Measurements from ENCODE around the gene CHRDL2. TPM values are rescaled to one million over a fixed set of nuclear protein-coding genes. Genes with fewer than 3 reads are reported as not detected.

CHRDL2 gene
- total RNA-seq, 1 donor from 2014 or later = not detected

- no peak for DNase-seq (ENCODE audit: low read depth)
- H3K4me3 ChIP-seq (ENCODE audit: low read depth, low read length) = no peak overlapping the region
- TF ChIP-seq CTCF (IDR thresholded peaks at IDR 0.05; ENCODE audit: insufficient read depth, low read length, poor library complexity, severe bottlenecking) = no peak
- H3K27me3 ChIP-seq (ENCODE audit: control insufficient read depth, insufficient read depth, low read length) = no peaks in the 10 kb centered on the region
- no peaks in the 10 kb centered on the region for H3K36me3 ChIP-seq (ENCODE audit: control insufficient read depth, insufficient read depth, low read length)
Measured at GRCh38 chr11:74680035-74680671, 51.1 kb downstream of the CHRDL2 start.

DNA sequence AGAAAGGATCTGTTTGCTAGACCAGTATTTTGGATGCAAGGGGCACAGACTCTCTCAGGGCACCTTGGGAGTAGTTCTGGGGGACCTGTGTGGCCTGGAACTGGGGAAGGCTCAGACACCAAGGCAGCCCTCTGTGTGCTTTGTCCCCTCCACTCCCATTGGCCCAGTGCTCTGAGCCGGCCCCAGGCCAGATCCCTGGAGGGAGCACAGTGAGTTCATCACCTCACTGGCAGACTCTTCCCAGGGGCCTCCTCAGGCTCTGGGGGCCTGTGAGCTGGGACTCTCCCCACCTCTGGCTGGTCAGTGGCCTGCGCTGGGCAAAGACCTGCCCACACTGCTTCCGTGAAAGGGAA lies 51.7 kb downstream of the CHRDL2 start:
- no peaks in the 10 kb centered on the region for H3K27me3 ChIP-seq (ENCODE audit: control insufficient read depth, insufficient read depth, low read length)
- DNase-seq (ENCODE audit: low read depth) = no peak
- no peak for TF ChIP-seq CTCF (IDR thresholded peaks at IDR 0.05; ENCODE audit: insufficient read depth, low read length, poor library complexity, severe bottlenecking)
- no peak overlapping the region for H3K4me3 ChIP-seq (ENCODE audit: low read depth, low read length)
- H3K36me3 ChIP-seq (ENCODE audit: control insufficient read depth, insufficient read depth, low read length) = no peaks in the 10 kb centered on the region

DNA sequence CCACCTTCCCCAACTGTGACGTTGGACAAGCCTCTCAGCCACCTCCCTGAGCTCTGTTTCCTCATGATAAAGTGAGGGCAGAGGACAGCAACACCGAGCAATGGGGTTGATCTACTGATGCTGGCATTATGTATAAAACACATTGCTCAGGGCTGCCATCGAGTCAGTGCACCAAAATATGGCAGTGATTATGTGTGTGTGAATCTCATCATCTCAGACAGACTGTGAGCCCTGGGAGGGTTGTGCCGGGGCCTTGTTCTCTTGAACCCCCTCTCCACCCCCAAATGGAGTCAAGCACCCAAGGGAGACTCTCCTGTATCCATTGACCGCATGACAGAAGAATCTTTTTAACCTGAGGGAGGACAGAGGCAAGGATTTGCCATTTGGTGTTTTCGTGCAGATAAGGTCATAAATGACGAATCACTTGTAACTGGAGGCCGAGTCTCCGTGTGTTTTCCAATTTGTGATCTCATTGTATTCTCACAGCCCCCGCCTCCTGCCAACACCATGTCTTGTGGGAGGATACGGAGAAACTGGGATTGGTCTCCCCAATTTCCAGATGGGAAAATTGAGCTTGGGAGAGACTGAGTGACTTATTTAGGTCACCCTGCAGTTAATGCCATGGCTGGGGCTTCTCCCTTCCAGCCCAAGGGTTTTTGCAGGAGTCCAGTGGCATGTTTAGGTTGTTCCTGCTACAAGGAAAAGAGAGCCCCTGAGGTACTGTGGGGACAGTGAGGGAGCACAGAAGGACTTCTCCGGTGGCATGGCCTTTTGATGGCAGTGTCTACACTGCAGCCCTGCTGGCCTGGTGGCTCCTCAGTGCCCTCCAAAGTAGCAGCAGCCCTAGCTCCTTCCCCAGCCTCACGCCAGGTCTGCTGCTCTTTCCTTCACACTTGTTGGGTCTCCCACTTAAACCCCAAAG lies 52.4 kb downstream of the CHRDL2 start:
- no peak for DNase-seq (ENCODE audit: low read depth)
- TF ChIP-seq CTCF (IDR thresholded peaks at IDR 0.05; ENCODE audit: insufficient read depth, low read length, poor library complexity, severe bottlenecking) = no peak
- H3K36me3 ChIP-seq (ENCODE audit: control insufficient read depth, insufficient read depth, low read length) = no peaks in the 10 kb centered on the region
- no peaks in the 10 kb centered on the region for H3K27me3 ChIP-seq (ENCODE audit: control insufficient read depth, insufficient read depth, low read length)
- no peak overlapping the region for H3K4me3 ChIP-seq (ENCODE audit: low read depth, low read length)

GRCh38 chr11:74678041-74678440 lies 53.2 kb downstream of the CHRDL2 start:
- H3K36me3 ChIP-seq (ENCODE audit: control insufficient read depth, insufficient read depth, low read length) = no peaks in the 10 kb centered on the region
- H3K27me3 ChIP-seq (ENCODE audit: control insufficient read depth, insufficient read depth, low read length) = no peaks in the 10 kb centered on the region
- DNase-seq (ENCODE audit: low read depth) = no peak
- TF ChIP-seq CTCF (IDR thresholded peaks at IDR 0.05; ENCODE audit: insufficient read depth, low read length, poor library complexity, severe bottlenecking) = no peak
- no peak overlapping the region for H3K4me3 ChIP-seq (ENCODE audit: low read depth, low read length)

DNA sequence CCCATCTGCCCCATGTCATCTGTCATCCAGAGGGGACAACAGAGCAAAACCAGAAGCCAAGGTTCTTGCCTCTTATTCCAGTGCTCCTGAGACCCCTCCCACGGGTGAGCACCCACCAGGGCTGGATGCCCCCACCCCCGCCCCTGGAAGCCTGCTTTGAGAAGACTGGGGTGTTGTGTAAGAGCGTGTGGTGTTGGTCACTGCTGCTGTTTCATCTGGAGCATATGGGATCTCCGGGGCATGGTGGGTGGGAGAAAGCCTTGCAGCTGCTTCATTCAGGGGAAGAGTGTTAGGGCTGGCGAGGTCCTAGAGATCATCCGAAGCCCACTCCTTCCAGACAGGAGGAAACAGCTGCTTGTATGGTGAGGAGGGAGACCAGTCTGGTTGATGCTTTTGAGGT lies 54.1 kb downstream of the CHRDL2 start:
- H3K4me3 ChIP-seq (ENCODE audit: low read depth, low read length) = no peak overlapping the region
- DNase-seq (ENCODE audit: low read depth) = no peak
- TF ChIP-seq CTCF (IDR thresholded peaks at IDR 0.05; ENCODE audit: insufficient read depth, low read length, poor library complexity, severe bottlenecking) = no peak
- no peaks in the 10 kb centered on the region for H3K27me3 ChIP-seq (ENCODE audit: control insufficient read depth, insufficient read depth, low read length)
- no peaks in the 10 kb centered on the region for H3K36me3 ChIP-seq (ENCODE audit: control insufficient read depth, insufficient read depth, low read length)

All from kidney epithelial cell (primary cell).